ENCODE measurements around the gene FAM187B.

GRCh38 chr19:35195830-35196229 lies 32.7 kb downstream of the FAM187B start:
- TF ChIP-seq, protein P1, sequence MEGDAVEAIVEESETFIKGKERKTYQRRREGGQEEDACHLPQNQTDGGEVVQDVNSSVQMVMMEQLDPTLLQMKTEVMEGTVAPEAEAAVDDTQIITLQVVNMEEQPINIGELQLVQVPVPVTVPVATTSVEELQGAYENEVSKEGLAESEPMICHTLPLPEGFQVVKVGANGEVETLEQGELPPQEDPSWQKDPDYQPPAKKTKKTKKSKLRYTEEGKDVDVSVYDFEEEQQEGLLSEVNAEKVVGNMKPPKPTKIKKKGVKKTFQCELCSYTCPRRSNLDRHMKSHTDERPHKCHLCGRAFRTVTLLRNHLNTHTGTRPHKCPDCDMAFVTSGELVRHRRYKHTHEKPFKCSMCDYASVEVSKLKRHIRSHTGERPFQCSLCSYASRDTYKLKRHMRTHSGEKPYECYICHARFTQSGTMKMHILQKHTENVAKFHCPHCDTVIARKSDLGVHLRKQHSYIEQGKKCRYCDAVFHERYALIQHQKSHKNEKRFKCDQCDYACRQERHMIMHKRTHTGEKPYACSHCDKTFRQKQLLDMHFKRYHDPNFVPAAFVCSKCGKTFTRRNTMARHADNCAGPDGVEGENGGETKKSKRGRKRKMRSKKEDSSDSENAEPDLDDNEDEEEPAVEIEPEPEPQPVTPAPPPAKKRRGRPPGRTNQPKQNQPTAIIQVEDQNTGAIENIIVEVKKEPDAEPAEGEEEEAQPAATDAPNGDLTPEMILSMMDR (IDR thresholded peaks at IDR 0.05; ENCODE audit: low read depth, low read length), result no peak
- TF ChIP-seq POLR2A (IDR thresholded peaks at IDR 0.05; ENCODE audit: extremely low read depth, insufficient read length), result no peak

All from NB4 (cell line).